ENCODE results near the gene SUSD3.

The SUSD3 gene

GRCh38 chr9:93087971-93088655, 29.6 kb downstream of the SUSD3 start:
- Histone ChIP-seq H3K9me3 (ENCODE audit: control insufficient read depth, insufficient read depth, low read depth, low read length) (peaks cover 5% of the 10 kb centered on the region), H3K4me1 (ENCODE audit: control insufficient read depth, insufficient read depth, low read length) (peaks cover 2% of the 10 kb centered on the region; the same call in 1 of the 2 replicates), H3K27me3 (ENCODE audit: control insufficient read depth, insufficient read depth, low read length) (no peaks in the 10 kb centered on the region), H3K36me3 (ENCODE audit: control insufficient read depth, insufficient read depth, low read length) (peaks cover 12% of the 10 kb centered on the region; the same call in 1 of the 2 replicates), H3K9ac (ENCODE audit: low read length) (no peak overlapping the region), H3K4me3 (ENCODE audit: low read depth, low read length) (no peak overlapping the region), H3K27ac (ENCODE audit: low read depth, low read length) (no peak overlapping the region)

- H3K4me3 ChIP-seq (ENCODE audit: low read depth, low read length), result no peak overlapping the region
- H3K36me3 ChIP-seq (ENCODE audit: control insufficient read depth, insufficient read depth, low read length), result peaks cover 12% of the 10 kb centered on the region; the same call in 1 of the 2 replicates
- no peak overlapping the region for H3K27ac ChIP-seq (ENCODE audit: low read depth, low read length)
- H3K27me3 ChIP-seq (ENCODE audit: control insufficient read depth, insufficient read depth, low read length), result no peaks in the 10 kb centered on the region
- H3K9ac ChIP-seq (ENCODE audit: low read length), result no peak overlapping the region
- H3K4me1 ChIP-seq (ENCODE audit: control insufficient read depth, insufficient read depth, low read length), result no peaks in the 10 kb centered on the region
- peaks cover 5% of the 10 kb centered on the region for H3K9me3 ChIP-seq (ENCODE audit: control insufficient read depth, insufficient read depth, low read depth, low read length)
Measured at GRCh38 chr9:93088656-93089015, 30.1 kb downstream of the SUSD3 start.

GRCh38 chr9:93089024-93089423, 30.5 kb downstream of the SUSD3 start:
- peaks cover 12% of the 10 kb centered on the region; the same call in 1 of the 2 replicates for H3K36me3 ChIP-seq (ENCODE audit: control insufficient read depth, insufficient read depth, low read length)
- no peaks in the 10 kb centered on the region for H3K4me1 ChIP-seq (ENCODE audit: control insufficient read depth, insufficient read depth, low read length)
- H3K27me3 ChIP-seq (ENCODE audit: control insufficient read depth, insufficient read depth, low read length), result no peaks in the 10 kb centered on the region
- H3K9ac ChIP-seq (ENCODE audit: low read length), result no peak overlapping the region
- no peak overlapping the region for H3K27ac ChIP-seq (ENCODE audit: low read depth, low read length)
- peaks cover 5% of the 10 kb centered on the region for H3K9me3 ChIP-seq (ENCODE audit: control insufficient read depth, insufficient read depth, low read depth, low read length)
- H3K4me3 ChIP-seq (ENCODE audit: low read depth, low read length), result no peak overlapping the region

- H3K4me1 ChIP-seq (ENCODE audit: control insufficient read depth, insufficient read depth, low read length), result peaks cover 2% of the 10 kb centered on the region; the same call in 1 of the 2 replicates
- no peak overlapping the region for H3K4me3 ChIP-seq (ENCODE audit: low read depth, low read length)
- no peaks in the 10 kb centered on the region for H3K27me3 ChIP-seq (ENCODE audit: control insufficient read depth, insufficient read depth, low read length)
- no peak overlapping the region for H3K9ac ChIP-seq (ENCODE audit: low read length)
- peaks cover 5% of the 10 kb centered on the region for H3K9me3 ChIP-seq (ENCODE audit: control insufficient read depth, insufficient read depth, low read depth, low read length)
- no peak overlapping the region for H3K27ac ChIP-seq (ENCODE audit: low read depth, low read length)
- H3K36me3 ChIP-seq (ENCODE audit: control insufficient read depth, insufficient read depth, low read length), result peaks cover 11% of the 10 kb centered on the region; the same call in 1 of the 2 replicates
Measured at GRCh38 chr9:93089481-93089991, 31.0 kb downstream of the SUSD3 start.

GRCh38 chr9:93090091-93090655, 31.7 kb downstream of the SUSD3 start:
- no peak overlapping the region for H3K9ac ChIP-seq (ENCODE audit: low read length)
- H3K27ac ChIP-seq (ENCODE audit: low read depth, low read length), result no peak overlapping the region
- peaks cover 8% of the 10 kb centered on the region for H3K4me1 ChIP-seq (ENCODE audit: control insufficient read depth, insufficient read depth, low read length)
- no peak overlapping the region for H3K4me3 ChIP-seq (ENCODE audit: low read depth, low read length)
- peaks cover 5% of the 10 kb centered on the region for H3K9me3 ChIP-seq (ENCODE audit: control insufficient read depth, insufficient read depth, low read depth, low read length)
- no peaks in the 10 kb centered on the region for H3K27me3 ChIP-seq (ENCODE audit: control insufficient read depth, insufficient read depth, low read length)
- H3K36me3 ChIP-seq (ENCODE audit: control insufficient read depth, insufficient read depth, low read length), result peaks cover 10% of the 10 kb centered on the region; the same call in 1 of the 2 replicates

- peaks cover 5% of the 10 kb centered on the region; the same call in 1 of the 2 replicates for H3K36me3 ChIP-seq (ENCODE audit: control insufficient read depth, insufficient read depth, low read length)
- H3K27me3 ChIP-seq (ENCODE audit: control insufficient read depth, insufficient read depth, low read length), result no peaks in the 10 kb centered on the region
- H3K4me1 ChIP-seq (ENCODE audit: control insufficient read depth, insufficient read depth, low read length), result peaks cover 8% of the 10 kb centered on the region
- no peaks in the 10 kb centered on the region for H3K9me3 ChIP-seq (ENCODE audit: control insufficient read depth, insufficient read depth, low read depth, low read length)
- no peak overlapping the region for H3K4me3 ChIP-seq (ENCODE audit: low read depth, low read length)
- H3K27ac ChIP-seq (ENCODE audit: low read depth, low read length), result no peak overlapping the region
- H3K9ac ChIP-seq (ENCODE audit: low read length), result no peak overlapping the region
Measured at GRCh38 chr9:93091056-93091452, 32.6 kb downstream of the SUSD3 start.

GRCh38 chr9:93091453-93092081, 33.1 kb downstream of the SUSD3 start:
- no peak overlapping the region for H3K4me3 ChIP-seq (ENCODE audit: low read depth, low read length)
- no peak overlapping the region for H3K9ac ChIP-seq (ENCODE audit: low read length)
- H3K27me3 ChIP-seq (ENCODE audit: control insufficient read depth, insufficient read depth, low read length), result no peaks in the 10 kb centered on the region
- no peak overlapping the region for H3K27ac ChIP-seq (ENCODE audit: low read depth, low read length)
- no peaks in the 10 kb centered on the region for H3K9me3 ChIP-seq (ENCODE audit: control insufficient read depth, insufficient read depth, low read depth, low read length)
- H3K36me3 ChIP-seq (ENCODE audit: control insufficient read depth, insufficient read depth, low read length), result peaks cover 4% of the 10 kb centered on the region; the same call in 1 of the 2 replicates
- peaks cover 9% of the 10 kb centered on the region for H3K4me1 ChIP-seq (ENCODE audit: control insufficient read depth, insufficient read depth, low read length)

- H3K27me3 ChIP-seq (ENCODE audit: control insufficient read depth, insufficient read depth, low read length), result no peaks in the 10 kb centered on the region
- no peak overlapping the region for H3K4me3 ChIP-seq (ENCODE audit: low read depth, low read length)
- no peaks in the 10 kb centered on the region for H3K36me3 ChIP-seq (ENCODE audit: control insufficient read depth, insufficient read depth, low read length)
- H3K9me3 ChIP-seq (ENCODE audit: control insufficient read depth, insufficient read depth, low read depth, low read length), result no peaks in the 10 kb centered on the region
- peaks cover 16% of the 10 kb centered on the region for H3K4me1 ChIP-seq (ENCODE audit: control insufficient read depth, insufficient read depth, low read length)
- no peak overlapping the region for H3K27ac ChIP-seq (ENCODE audit: low read depth, low read length)
- H3K9ac ChIP-seq (ENCODE audit: low read length), result no peak overlapping the region
Measured at GRCh38 chr9:93092251-93092991, 33.9 kb downstream of the SUSD3 start.

GRCh38 chr9:93093127-93093876, 34.8 kb downstream of the SUSD3 start:
- Histone ChIP-seq H3K4me3 (ENCODE audit: low read depth, low read length) (no peak overlapping the region), H3K36me3 (ENCODE audit: control insufficient read depth, insufficient read depth, low read length) (no peaks in the 10 kb centered on the region), H3K4me1 (ENCODE audit: control insufficient read depth, insufficient read depth, low read length) (peaks cover 16% of the 10 kb centered on the region), H3K9ac (ENCODE audit: low read length) (no peak overlapping the region), H3K27ac (ENCODE audit: low read depth, low read length) (no peak overlapping the region), H3K27me3 (ENCODE audit: control insufficient read depth, insufficient read depth, low read length) (no peaks in the 10 kb centered on the region), H3K9me3 (ENCODE audit: control insufficient read depth, insufficient read depth, low read depth, low read length) (no peaks in the 10 kb centered on the region)

GRCh38 chr9:93093877-93094657, 35.6 kb downstream of the SUSD3 start:
- H3K4me3 ChIP-seq (ENCODE audit: low read depth, low read length), result no peak overlapping the region
- H3K36me3 ChIP-seq (ENCODE audit: control insufficient read depth, insufficient read depth, low read length), result no peaks in the 10 kb centered on the region
- H3K9ac ChIP-seq (ENCODE audit: low read length), result no peak overlapping the region
- H3K27ac ChIP-seq (ENCODE audit: low read depth, low read length), result no peak overlapping the region
- peaks cover 16% of the 10 kb centered on the region for H3K4me1 ChIP-seq (ENCODE audit: control insufficient read depth, insufficient read depth, low read length)
- H3K27me3 ChIP-seq (ENCODE audit: control insufficient read depth, insufficient read depth, low read length), result no peaks in the 10 kb centered on the region
- H3K9me3 ChIP-seq (ENCODE audit: control insufficient read depth, insufficient read depth, low read depth, low read length), result no peaks in the 10 kb centered on the region
